GM21447 (cell line): ENCODE measurements around the gene MYH7B.
A peak's percentile ranks its signal among the peaks of the same experiment; 100 is the strongest.

Experiments used
- ATAC-seq: cut with Tn5 transposase; IDR thresholded peaks from one replicate; pipeline ENCODE4 v1.9.1; 2021; ENCODE audit not compliant: unreplicated experiment

Gene MYH7B

DNA sequence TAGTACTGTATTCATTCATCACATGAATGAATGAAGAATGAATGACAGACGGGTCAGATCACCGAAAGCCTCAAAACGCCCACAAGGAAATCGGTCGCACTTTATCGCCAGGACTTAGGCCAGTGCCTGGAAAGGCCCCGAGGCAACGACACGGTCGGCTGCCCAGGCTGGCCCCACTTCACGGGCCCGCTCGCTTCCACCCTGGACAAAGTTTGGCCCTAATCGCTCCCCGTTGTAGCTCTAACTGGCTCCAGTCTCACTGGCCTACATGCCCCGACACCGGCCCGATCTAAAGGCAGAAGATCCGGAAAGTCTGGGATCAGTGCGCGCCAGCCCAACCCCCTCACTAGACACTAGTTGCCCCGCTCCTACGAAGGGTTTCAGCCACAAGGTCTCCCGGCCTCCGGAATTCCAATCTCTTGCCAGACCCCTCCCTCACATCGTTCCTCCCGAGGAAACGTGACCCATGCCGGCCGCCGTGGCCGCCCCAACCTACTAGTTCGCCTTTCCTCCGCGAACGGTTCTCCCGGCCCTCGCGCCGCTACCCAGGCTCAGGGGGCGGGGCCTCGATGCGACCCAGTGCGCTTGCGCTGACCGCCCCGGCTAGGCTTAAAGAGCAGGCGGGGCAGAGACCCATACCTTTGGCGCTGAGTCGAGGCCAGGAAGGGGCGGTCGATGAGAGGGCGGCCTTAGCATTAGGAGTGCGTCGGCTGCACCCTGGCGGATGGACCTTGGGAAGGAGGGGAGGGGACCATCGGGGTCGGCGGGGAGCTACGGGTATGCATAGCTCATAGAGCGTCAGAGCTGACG is at the start of gene MYH7B, which contains the start of gene GSS:
TSS of gene MYH7B (plus strand) at position 638 of the 810 bp plus-strand sequence. CDS start 22,138 bp downstream, outside the sequence.
TSS of gene GSS (minus strand) at position 576 of the 810 bp plus-strand sequence. CDS start 3,954 bp downstream, outside the sequence.
- peak; percentile 84 for ATAC-seq

DNA sequence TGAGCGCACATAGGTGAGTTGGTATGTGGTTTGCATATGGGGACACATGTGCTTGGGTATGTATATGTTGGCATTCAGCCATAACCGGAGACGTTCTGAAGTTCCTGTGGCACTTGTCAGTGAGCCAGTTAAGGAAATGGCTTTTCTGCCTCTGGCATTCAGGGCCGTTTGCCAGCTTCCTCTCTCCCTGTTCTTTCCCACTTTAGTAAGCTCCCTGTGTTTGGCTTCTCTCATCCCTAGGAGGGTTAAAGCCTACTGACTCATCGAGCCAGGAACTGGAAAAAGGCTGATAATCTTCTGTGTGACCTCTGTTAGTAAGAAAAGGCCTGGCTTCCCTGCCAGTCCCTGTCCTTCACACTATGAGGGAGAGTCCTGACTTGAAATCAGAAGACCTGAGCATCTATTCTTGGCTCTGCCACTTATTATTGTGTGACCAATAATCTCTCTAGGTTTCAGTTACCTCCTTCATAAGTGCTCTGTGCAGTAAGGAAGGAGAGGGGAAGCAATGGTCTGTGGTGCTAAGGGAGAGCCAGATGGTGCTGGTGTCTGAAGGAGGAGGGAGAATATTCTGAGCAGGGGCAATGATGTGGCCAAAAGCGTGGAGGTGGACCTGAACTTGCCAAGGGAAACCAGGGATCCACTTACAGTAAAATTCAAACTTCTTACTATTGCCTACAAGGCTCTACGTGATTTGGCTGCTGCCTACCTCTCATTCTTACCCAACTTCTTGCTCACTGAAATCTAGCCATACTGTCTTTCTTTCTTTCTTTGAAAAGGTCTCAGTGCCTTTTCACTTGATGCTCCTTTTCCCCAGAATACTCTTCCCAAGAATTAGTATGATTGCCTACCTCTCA is 47.8 kb upstream of the MYH7B start:
- ATAC-seq = no peak

DNA sequence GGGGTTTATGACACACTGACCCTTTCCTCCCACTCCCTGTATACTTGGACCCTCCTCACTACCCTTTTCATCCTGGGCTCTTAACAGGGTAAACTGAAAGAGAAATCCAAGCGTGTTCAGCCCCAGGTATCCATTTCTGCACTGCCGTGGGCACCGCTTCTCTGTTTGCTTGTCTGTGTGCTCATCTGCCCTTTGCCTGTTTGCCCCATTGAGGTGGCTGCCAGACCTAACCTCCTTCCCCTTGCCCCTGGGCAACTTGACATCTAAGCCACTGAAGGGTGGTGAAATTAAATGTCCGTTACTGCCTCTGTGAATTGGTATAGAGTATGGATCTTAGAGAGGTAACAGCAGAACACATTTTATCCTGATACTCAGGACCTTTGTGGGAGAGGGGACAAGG is 40.5 kb upstream of the MYH7B start:
- ATAC-seq = no peak

DNA sequence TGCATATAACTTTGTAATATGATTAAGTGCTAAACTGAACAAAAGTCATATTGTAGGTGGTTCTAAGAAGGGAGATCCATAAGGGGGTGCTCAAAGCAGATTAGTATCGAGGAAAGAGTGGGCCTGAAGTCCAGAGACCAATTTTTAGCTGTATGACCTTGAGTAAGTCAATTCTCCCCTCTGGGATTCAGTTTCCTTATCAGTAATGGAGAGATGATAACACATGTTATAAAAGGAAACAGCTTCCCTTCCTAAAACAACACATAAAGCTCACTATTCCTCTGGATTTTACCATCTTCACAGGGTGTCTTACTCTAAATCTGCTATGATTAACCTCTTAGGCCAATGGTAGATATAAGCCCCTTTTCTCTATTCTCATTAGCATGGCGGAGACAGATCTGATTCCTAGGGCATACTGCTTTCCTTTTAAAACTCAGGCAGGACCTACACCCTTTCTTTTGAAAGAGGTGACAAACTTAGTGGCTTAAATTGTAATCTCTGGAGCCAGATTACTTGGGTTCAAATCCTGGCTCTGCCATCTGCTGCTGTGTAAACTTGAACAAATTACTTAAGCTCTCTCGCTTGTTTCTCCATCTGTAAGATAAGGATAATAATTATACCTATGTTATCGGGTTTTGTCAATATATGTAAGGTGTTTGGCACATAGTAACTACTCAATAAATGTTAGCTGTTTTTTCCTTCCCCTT is 39.8 kb upstream of the MYH7B start:
- ATAC-seq = no peak

DNA sequence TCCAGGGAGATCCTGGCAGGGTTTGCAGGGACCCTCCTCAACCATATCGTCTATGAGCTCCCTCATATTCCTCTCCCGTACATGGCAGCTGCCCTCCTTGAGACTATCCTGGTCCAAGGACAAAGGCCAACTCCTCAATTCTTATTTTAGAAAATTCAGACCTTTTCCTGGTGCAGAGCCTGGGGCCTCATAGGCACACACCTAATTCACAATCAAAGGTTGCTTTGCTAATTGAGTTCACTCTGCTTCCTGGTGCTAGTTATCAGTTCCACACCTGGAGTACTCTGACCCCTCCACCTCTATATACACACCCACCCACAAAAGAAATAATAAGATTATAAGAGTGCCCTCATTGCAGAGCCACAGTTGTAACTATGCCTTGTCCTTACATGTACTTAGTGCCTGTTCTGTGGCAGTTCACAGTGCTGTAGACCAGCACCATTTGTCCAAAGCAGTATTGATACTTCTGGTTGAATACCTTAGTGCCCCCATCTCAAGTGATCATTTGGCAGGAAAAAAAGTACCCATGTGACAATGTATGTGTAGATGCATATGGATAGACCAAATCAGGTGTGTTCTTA is 38.8 kb upstream of the MYH7B start:
- no peak for ATAC-seq

DNA sequence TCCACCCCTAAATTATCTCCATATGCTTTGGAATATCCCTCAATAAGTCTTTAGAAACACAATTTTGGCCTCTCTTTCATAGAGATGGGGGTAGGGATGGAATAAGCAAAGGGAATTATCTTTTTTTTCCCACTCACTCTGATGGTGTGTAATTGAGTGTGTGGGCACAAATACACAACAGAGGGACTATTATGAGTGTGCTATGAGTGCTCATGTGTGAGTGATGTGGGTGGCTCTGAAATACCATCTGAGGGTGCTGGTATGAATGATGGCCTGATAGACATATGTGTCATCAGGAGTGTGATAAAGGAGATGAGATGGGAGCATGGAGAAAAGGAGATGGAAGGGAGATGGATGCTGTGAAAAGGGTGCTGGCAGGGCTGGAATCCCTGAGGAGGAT is 35.6 kb upstream of the MYH7B start:
- ATAC-seq = no peak

DNA sequence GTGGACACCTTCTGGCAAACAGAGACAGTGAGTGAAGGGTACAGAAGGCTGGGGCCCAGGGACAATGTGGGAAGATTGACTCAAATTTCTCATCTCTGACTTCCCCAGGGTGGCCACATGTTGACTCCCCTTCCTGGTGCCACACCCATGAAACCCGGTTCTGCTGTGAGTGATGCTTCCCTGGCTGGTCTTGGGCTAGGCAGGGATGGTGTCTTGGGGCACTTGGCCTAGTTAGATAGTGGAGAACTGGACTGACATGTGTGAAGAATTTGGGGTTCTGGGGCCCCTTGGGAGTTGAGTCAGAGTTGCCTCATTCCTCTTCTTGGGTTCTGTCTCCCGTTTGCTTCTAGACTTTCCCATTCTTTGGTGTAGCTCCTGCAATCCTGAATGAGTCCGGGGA is 34.2 kb upstream of the MYH7B start:
- no peak for ATAC-seq

DNA sequence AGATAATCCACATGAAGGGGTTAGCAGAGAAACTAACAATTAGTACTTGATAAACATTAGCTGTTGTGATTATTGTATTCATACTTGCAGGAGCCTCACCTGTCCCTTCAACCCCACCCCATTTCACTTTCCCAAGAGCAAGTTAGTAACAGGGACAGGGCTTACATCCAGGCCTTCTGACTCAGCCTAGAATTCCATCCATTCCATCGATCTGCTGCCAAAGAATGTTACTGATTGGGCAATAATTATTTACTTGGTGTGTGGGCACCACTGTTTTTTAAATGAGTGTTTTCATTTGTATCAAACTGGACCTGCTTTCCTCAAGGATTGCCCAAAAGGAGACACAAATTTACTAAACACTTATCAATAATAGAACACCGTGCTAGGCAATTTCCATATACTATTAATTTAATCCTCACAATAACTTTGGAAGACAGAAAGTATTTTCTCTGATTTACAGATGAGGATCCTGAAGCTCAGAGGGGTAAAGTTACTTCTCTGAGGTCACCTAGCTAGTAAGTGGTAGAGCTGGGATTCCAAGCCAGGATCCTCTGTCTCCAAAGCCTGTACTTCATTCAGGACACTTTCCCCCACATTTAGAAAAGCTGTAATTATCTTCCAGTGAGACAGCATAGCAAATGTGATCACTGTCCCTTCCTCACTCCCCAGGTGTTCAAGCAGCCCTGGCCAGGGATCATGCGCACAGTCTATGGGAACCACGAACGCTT is 32.9 kb upstream of the MYH7B start:
- ATAC-seq = no peak

DNA sequence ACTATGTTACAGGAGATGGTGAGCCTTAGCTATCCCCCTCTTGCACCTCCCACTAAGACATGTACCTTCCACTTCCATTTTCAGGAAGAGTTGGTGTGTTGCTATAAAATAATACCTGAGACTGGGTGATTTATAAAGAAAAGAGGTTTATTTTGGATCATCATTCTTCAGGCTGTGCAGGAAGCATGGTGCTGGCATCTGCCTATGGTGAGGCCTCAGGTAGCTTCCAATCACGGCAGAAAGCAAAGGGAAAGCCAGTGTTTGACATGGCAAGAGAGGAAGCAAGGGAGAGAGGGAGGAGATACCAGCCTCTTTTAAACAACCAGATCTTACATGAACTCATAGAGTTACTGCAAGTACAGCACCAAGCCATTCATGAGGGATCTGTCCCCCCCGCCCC is 32.3 kb upstream of the MYH7B start:
- no peak for ATAC-seq

DNA sequence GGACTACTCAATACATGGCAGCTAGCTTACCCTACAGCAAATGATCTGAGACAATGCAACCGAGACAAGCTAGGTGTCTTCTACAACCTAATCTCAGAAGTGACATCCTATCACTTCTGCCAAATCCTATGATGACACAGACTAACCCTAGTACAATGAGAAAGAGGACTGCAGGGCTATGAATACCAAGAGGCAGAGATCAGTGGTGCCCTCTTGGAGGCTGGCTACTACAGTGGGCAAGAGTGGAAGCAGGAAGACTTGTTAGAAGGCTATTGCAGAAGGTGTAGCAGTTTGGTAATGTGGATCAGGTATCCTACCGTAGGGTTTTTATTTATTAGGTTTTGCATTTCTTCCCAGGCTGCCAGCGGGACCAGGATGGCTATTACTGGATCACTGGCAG is 30.3 kb upstream of the MYH7B start:
- no peak for ATAC-seq

DNA sequence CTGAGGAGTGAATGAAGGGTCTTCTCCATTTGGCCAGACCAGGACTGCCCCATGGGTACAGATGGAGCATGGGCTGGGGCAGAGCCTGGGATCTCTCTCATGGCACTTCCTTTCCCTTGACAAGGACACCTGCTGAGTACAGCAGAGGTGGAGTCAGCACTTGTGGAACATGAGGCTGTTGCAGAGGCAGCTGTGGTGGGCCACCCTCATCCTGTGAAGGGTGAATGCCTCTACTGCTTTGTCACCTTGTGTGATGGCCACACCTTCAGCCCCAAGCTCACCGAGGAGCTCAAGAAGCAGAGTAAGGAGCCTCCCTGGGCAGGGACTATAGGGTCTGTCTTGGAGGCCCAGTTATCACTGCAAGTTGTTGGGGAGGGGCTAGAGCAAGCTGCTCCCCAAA is 29.7 kb upstream of the MYH7B start:
- no peak for ATAC-seq

DNA sequence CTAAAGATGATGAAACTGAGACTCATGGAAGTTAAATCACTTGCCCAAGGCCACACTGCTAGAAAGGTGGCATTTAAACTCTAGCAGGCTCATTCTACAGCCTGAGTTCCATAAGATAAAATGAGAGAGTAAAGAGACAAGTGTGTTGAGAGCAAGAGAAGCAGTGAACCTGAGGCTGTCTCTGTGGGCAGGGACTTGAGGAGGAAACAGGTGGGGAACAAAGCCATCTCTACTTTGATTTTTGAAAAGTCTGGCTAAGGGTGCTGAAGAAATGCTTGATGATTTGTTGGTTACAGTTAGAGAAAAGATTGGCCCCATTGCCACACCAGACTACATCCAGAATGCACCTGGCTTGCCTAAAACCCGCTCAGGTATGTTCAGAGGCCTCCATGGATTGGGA is 29.1 kb upstream of the MYH7B start:
- ATAC-seq = no peak

DNA sequence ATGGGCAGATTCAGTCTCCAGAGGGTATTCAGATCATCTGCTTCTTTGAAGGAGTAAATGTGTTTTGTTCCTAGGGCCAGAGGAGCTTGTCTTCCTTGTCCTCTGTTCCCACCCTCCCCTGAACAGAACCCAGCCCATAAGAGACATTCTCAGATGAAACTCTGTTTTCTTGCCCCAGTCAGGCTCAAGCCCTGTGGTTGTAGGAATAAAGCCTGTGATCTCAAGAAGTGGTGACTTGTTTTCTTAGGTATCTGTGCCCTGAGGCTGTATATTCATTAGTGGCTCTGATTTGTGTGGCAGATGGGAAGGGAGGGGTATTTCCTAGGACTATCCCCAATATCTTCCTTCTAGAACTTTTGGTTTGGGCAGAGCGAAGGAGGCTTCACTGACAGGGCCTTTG is 27.9 kb upstream of the MYH7B start:
- no peak for ATAC-seq

DNA sequence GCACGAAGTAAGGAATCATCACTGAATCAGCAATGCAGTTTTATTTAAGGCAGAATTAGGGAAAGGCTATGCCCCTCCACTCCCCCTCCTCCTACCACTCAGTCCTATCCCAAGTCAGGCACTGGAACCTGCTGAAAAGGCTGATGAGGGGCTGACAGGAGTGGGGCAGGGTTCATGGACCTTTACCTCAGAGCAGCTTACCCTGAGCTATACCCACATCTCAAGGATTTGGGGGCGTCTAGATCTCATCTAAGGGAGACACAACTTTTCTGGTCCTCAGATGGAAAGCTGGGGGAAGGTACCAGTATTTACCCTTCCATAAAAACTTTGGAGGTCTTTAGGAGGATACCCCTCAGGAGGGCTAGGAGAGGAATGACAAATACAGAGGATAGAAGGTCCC is 27.3 kb upstream of the MYH7B start:
- no peak for ATAC-seq

DNA sequence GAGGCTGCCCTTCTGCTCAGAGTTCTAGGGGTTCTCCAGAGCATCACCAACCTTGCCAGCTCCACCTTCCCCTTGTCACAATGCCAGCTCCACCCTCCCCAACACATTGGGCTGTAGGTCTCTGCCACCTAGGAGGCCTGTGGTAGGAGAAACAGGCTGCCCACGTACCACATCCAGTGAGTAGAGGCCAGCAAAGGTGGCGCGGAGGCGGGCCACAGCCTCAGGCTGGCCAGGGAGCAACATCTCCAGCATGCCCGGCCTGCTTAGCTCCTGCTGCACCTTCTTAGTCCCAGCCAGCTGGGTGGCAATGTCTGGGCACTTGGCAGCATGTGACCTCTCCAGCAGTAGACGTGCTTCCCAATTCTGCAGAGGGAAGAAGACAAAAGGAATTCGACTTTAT is 23.9 kb upstream of the MYH7B start:
- ATAC-seq = no peak

DNA sequence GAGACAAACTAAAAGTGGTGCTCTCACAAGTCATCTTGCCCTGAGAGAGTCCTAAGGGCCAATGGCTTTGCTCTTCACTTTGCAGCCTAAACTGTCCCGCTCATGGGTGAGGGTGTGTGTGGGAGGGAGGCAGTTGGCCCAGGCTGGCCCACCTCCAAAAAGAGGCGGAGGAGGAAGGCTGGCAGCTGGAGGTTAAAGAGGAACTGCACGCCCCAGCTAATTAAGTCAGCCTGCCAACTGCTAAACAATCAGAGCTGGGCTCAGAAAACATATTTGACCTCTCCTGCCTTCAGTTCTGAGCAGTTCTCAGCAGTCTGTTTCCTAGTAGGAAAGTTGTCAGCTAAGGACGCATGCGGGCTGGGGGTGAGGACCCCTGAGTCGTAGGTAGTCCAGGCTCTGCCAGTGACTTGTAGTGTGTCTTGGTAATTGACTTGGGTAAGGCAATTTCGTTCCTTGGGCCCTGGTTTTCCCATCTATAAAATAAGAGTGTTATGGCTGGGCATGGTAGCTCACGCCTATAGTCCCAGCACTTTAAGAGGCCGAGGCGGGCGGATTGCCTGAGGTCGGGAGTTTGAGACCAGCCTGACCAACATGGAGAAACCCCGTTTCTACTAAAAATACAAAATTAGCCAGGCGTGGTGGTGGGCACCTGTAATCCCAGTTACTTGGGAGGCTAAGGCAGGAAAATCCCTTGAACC is 17.1 kb upstream of the MYH7B start:
- no peak for ATAC-seq

DNA sequence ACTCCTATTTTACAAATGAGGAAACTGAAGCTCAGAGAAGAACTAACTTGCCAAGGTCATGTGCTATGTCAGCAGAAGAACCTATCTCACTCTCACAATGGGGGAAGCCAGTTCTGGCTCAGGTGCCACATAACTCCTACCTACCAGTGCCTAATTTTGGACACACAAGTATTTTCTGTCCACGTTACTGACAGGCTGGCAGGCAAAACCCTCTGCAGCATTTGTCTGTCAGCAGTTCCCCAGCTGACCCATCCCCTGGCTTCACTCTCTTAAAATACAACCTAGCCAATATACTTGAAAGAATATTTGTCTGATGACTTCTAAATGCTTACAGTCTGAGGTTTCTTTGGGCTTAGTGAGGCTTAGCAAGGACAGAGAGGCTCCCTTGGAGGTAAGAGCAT is 15.6 kb upstream of the MYH7B start:
- ATAC-seq = no peak

DNA sequence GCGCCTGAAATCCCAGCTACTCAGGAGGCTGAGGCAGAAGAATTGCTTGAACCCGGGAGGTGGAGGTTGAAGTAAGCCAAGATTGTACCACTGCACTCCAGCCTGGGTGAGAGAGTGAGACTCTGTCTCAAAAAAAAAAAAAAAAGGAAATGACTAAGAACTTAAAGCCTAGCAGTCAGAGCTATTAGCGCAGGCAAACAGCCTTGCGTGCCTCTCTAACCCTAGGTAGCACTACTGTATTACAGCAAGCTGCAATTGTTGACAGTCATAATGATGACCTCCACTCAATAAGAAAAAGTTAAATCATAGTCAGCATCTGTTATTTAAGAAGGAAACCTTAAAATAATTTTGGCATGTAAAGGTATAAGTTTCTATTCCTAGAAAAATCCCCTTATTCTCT is 14.4 kb upstream of the MYH7B start:
- ATAC-seq = no peak

DNA sequence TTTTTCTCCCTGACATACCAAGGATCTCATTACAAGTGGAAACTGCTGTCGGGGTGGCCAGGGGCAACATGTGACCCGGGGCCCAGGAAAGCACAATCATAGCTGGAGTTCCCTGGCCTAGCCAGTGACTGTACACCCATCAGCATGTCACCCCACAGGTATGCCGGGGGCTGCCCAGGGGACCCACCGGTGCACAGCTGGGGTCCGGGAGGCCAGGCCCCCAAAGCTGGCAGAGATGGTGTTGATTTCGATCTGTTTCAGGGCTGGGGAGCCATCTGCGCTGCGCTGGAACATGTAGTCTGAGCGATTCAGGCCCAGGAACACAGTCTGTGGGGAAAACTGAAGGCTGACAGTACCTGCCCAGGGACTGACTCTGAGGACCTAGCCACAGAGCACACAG is 13.4 kb upstream of the MYH7B start:
- no peak for ATAC-seq
